Measurements from ENCODE around the gene PMAIP1.

PMAIP1 gene

DNA sequence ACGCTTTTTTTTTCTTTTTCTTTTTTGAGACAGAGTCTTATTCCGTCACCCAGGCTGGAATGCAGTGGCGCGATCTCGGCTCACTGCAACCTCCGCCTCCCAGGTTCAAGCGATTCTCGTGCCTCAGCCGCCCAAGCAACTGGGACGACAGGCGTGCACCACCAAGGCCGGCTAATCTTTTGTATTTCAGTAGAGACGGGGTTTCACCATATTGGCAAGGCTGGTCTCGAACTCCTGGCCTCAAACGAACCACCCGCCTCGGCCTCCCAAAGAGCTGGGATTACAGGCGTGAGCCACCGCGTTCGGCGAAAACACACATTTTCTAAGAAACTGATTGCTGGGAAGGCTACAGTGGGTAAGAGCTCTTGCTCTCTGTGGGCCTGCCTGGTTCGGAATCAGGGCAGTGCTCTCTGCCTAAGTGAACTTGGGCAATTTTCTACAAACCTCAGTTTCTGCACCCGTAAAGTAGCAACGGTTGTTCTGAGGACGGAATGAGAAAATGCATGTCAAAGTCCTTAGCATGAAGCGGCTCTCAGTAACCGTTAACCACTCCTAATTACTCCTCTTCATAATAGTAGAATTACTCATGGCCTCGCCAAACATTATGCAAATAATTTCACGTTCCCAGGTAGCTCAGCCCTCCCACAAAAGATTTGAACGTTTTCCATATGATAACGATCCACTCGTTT, 1.0 kb upstream of the PMAIP1 start:
- Histone ChIP-seq H3K27ac (ENCODE audit: insufficient read depth in 1 of 2, low read depth in 1 of 2, low read length in 2 of 2, poor library complexity in 1 of 2, severe bottlenecking in 2 of 2) (peak overlapping the region in 1 of 2 experiments; percentile 81), H3K4me3 (ENCODE audit: control insufficient read depth in 1 of 7, extremely low read depth in 1 of 7, insufficient read depth in 4 of 7, low read depth in 2 of 7, low read length in 6 of 7) (peak overlapping the region in 6 of 7 experiments; percentile 64 to 96 (median 90)), H3K9me3 (ENCODE audit: control extremely low read depth in 1 of 5, control insufficient read depth in 4 of 5, insufficient read depth in 2 of 5, low read depth in 1 of 5, low read length in 4 of 5) (no peaks in the 10 kb centered on the region), H3K4me1 (ENCODE audit: control extremely low read depth in 1 of 4, control insufficient read depth in 4 of 4, insufficient read depth in 4 of 4, low read length in 3 of 4) (peaks cover 8 to 28% (median 17%) of the 10 kb centered on the region in 4 experiments), H3K27me3 (replicated peaks in 2 of 5; ENCODE audit: control insufficient read depth in 4 of 5, insufficient read depth in 5 of 5, low read length in 4 of 5) (no peaks in the 10 kb centered on the region), H3K36me3 (ENCODE audit: control insufficient read depth in 4 of 4, insufficient read depth in 4 of 4, low read length in 3 of 4) (peaks cover 0 to 12% (median 6%) of the 10 kb centered on the region in 4 experiments)
- DNase-seq: no peak
- ChIA-PET POLR2A (interaction anchor here (1.4 to 2.6 kb wide), 3 partner anchors 17 to 21 kb away, joined by 4 to 12 read pairs (median 5); no protein-coding TSS in a partner anchor), CTCF (interaction anchor here (0.6 to 1.6 kb wide), 8 partner anchors 11 to 67 kb away, joined by 3 to 5 read pairs (median 3); no protein-coding TSS in a partner anchor)
- WGBS (ENCODE audit: insufficient coverage): 62% methylated on average over 29 of the region's 33 CpGs

DNA sequence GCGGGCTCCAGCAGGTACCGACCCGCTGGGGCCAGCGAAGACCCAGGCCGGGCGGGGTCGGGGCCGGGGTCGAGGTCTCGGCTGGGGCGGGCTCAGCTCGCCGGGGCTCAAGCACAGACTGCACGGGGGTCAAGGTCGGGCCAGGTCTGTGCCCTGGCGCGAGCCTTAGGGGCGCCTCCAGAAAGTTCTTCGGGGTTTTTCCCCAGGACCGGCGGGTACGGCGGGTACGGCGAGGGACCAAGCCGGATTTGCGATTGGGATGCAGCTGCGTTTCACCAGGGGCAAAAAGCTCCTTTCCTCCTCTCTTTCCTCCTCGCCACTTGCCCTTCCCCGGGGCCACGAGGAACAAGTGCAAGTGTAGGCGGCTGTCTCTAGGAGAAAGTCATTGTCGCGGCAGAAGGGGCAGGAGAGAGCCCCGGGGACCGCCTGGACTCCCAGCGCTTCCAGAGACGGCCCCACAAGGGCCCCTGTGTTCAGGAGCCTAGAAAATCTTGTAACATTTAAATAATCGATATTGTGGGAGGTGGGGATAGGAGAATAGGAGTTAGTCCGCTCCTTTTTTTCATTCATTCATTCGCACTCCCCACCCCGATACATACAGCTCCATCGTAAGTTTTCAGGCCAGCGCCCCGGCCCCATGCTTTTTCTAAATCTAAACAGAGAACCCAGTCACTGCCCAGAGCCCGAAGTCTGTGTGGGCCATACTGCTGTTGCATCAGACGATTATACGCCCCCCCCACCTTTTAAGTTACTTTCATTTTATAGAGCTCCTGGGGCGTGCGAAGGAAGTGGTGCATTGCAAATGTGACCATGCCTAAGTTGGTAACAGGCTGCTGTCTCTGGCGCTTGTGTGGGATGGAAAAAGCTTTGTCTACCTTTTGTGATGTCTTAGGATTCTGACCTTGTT, 679 bp downstream of the PMAIP1 start:
- DNase-seq: peak; percentile 85 to 95 (median 94)
- Histone ChIP-seq H3K4me3 (ENCODE audit: control insufficient read depth in 1 of 7, extremely low read depth in 1 of 7, insufficient read depth in 4 of 7, low read depth in 2 of 7, low read length in 6 of 7) (peak overlapping the region; percentile 59 to 96 (median 89)), H3K4me1 (ENCODE audit: control extremely low read depth in 1 of 4, control insufficient read depth in 4 of 4, insufficient read depth in 4 of 4, low read length in 3 of 4) (peaks cover 17 to 45% (median 29%) of the 10 kb centered on the region in 4 experiments), H3K36me3 (ENCODE audit: control insufficient read depth in 4 of 4, insufficient read depth in 4 of 4, low read length in 3 of 4) (peaks cover 0 to 12% (median 6%) of the 10 kb centered on the region in 4 experiments), H3K27me3 (replicated peaks in 2 of 5; ENCODE audit: control insufficient read depth in 4 of 5, insufficient read depth in 5 of 5, low read length in 4 of 5) (no peaks in the 10 kb centered on the region), H3K9me3 (ENCODE audit: control extremely low read depth in 1 of 5, control insufficient read depth in 4 of 5, insufficient read depth in 2 of 5, low read depth in 1 of 5, low read length in 4 of 5) (no peaks in the 10 kb centered on the region), H3K27ac (ENCODE audit: insufficient read depth in 1 of 2, low read depth in 1 of 2, low read length in 2 of 2, poor library complexity in 1 of 2, severe bottlenecking in 2 of 2) (peak overlapping the region; percentile 83 to 96)
- ChIA-PET POLR2A (interaction anchor here (0.6 to 2.6 kb wide), 14 partner anchors 9 to 96 kb away, joined by 3 to 12 read pairs (median 4); no protein-coding TSS in a partner anchor), CTCF (interaction anchor here (0.7 to 1.7 kb wide), 12 partner anchors 10 to 94 kb away, joined by 3 to 11 read pairs (median 3); no protein-coding TSS in a partner anchor)
- 0% methylated on average over 37 of the region's 51 CpGs for WGBS (ENCODE audit: insufficient coverage)

DNA sequence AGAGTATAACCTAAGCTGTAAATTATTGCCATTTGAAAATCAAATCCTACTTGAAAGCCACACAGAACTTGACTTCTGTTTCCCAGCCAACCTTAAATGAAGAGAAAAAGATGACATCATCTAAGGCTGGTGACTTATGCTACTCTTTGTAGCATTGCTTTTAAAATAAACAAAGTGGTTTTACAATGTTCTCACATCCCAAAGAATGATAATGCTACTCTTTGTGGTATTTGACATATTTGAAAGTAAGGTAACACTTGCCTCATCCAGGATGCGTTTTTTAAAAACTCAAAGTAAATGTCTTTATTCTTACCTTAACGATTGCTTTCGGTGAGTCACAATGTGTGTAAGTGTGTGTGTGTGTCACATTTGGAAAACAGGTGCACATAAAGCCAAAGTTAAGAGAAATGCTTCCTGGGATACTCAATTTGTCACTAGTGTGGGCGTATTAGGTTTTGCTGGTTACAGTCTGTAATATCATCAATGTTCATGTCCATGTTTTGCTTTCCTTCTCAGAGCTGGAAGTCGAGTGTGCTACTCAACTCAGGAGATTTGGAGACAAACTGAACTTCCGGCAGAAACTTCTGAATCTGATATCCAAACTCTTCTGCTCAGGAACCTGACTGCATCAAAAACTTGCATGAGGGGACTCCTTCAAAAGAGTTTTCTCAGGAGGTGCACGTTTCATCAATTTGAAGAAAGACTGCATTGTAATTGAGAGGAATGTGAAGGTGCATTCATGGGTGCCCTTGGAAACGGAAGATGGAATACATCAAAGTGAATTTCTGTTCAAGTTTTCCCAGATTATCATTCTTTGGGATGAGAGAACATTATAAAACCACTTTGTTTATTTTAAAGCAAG, 2.6 kb downstream of the PMAIP1 start:
- ChIA-PET CTCF (no interaction called here), POLR2A (no interaction called here)
- Histone ChIP-seq H3K27ac (ENCODE audit: insufficient read depth in 1 of 2, low read depth in 1 of 2, low read length in 2 of 2, poor library complexity in 1 of 2, severe bottlenecking in 2 of 2) (no peak overlapping the region), H3K4me3 (ENCODE audit: control insufficient read depth in 1 of 7, extremely low read depth in 1 of 7, insufficient read depth in 4 of 7, low read depth in 2 of 7, low read length in 6 of 7) (peak overlapping the region in 2 of 7 experiments; percentile 31 to 86), H3K4me1 (ENCODE audit: control extremely low read depth in 1 of 4, control insufficient read depth in 4 of 4, insufficient read depth in 4 of 4, low read length in 3 of 4) (peaks cover 24 to 64% (median 41%) of the 10 kb centered on the region in 4 experiments), H3K27me3 (replicated peaks in 2 of 5; ENCODE audit: control insufficient read depth in 4 of 5, insufficient read depth in 5 of 5, low read length in 4 of 5) (no peaks in the 10 kb centered on the region), H3K9me3 (ENCODE audit: control extremely low read depth in 1 of 5, control insufficient read depth in 4 of 5, insufficient read depth in 2 of 5, low read depth in 1 of 5, low read length in 4 of 5) (no peaks in the 10 kb centered on the region), H3K36me3 (ENCODE audit: control insufficient read depth in 4 of 4, insufficient read depth in 4 of 4, low read length in 3 of 4) (peaks cover 0 to 12% (median 6%) of the 10 kb centered on the region in 4 experiments)
- 96% methylated on average over 8 of the region's 8 CpGs for WGBS (ENCODE audit: insufficient coverage)
- DNase-seq: no peak

DNA sequence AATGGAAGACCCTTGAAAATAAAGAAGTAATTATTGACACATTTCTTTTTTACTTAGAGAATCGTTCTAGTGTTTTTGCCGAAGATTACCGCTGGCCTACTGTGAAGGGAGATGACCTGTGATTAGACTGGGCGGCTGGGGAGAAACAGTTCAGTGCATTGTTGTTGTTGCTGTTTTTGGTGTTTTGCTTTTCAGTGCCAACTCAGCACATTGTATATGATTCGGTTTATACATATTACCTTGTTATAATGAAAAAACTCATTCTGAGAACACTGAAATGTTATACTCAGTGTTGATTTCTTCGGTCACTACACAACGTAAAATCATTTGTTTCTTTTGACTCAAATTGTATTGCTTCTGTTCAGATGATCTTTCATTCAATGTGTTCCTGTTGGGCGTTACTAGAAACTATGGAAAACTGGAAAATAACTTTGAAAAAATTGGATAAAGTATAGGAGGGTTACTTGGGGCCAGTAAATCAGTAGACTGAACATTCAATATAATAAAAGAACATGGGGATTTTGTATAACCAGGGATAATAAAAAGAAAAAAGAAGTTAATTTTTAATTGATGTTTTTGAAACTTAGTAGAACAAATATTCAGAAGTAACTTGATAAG, 3.3 kb downstream of the PMAIP1 start:
- Histone ChIP-seq H3K9me3 (ENCODE audit: control extremely low read depth in 1 of 5, control insufficient read depth in 4 of 5, insufficient read depth in 2 of 5, low read depth in 1 of 5, low read length in 4 of 5) (no peaks in the 10 kb centered on the region), H3K4me1 (ENCODE audit: control extremely low read depth in 1 of 4, control insufficient read depth in 4 of 4, insufficient read depth in 4 of 4, low read length in 3 of 4) (peaks cover 24 to 67% (median 47%) of the 10 kb centered on the region in 4 experiments), H3K27me3 (replicated peaks in 2 of 5; ENCODE audit: control insufficient read depth in 4 of 5, insufficient read depth in 5 of 5, low read length in 4 of 5) (no peaks in the 10 kb centered on the region), H3K4me3 (ENCODE audit: control insufficient read depth in 1 of 7, extremely low read depth in 1 of 7, insufficient read depth in 4 of 7, low read depth in 2 of 7, low read length in 6 of 7) (peak overlapping the region in 1 of 7 experiments; percentile 86), H3K36me3 (ENCODE audit: control insufficient read depth in 4 of 4, insufficient read depth in 4 of 4, low read length in 3 of 4) (peaks cover 0 to 12% (median 6%) of the 10 kb centered on the region in 4 experiments), H3K27ac (ENCODE audit: insufficient read depth in 1 of 2, low read depth in 1 of 2, low read length in 2 of 2, poor library complexity in 1 of 2, severe bottlenecking in 2 of 2) (no peak overlapping the region)
- ChIA-PET CTCF (no interaction called here), POLR2A (no interaction called here)
- no peak for DNase-seq
- WGBS (ENCODE audit: insufficient coverage): 100% methylated on average over 2 of the region's 8 CpGs

DNA sequence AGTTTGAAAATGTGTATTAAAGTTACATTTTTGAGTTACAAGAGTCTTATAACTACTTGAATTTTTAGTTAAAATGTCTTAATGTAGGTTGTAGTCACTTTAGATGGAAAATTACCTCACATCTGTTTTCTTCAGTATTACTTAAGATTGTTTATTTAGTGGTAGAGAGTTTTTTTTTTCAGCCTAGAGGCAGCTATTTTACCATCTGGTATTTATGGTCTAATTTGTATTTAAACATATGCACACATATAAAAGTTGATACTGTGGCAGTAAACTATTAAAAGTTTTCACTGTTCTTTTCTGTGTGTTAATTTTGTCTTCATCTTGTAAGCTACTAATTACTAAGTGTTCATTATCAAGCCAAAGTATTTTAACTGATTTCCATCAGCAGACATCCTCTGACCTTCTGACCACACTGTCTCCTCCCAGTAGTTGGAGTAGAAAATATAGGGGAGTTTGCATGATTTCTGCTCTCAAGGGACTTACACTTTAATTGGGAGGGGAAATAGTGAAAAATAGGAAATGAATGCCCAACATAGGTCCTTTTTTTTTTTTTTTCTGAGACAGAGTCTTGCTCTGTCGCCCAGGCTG, 4.3 kb downstream of the PMAIP1 start:
- no peaks in the 10 kb centered on the region for H3K27me3 ChIP-seq (replicated peaks in 2 of 5; ENCODE audit: control insufficient read depth in 4 of 5, insufficient read depth in 5 of 5, low read length in 4 of 5)
- H3K4me1 ChIP-seq (ENCODE audit: control extremely low read depth in 1 of 4, control insufficient read depth in 4 of 4, insufficient read depth in 4 of 4, low read length in 3 of 4): peaks cover 18 to 71% (median 48%) of the 10 kb centered on the region in 4 experiments
- peak overlapping the region in 1 of 2 experiments; percentile 35 for H3K27ac ChIP-seq (ENCODE audit: insufficient read depth in 1 of 2, low read depth in 1 of 2, low read length in 2 of 2, poor library complexity in 1 of 2, severe bottlenecking in 2 of 2)
- CTCF ChIA-PET: interaction anchor here (0.8 to 1.7 kb wide), 4 partner anchors 12 to 83 kb away, joined by 3 to 7 read pairs (median 5); no protein-coding TSS in a partner anchor
- POLR2A ChIA-PET: interaction anchor here (1.2 to 1.6 kb wide), 2 partner anchors 14 to 21 kb away, joined by 3 to 7 read pairs; no protein-coding TSS in a partner anchor
- peaks cover 0 to 12% (median 6%) of the 10 kb centered on the region in 4 experiments for H3K36me3 ChIP-seq (ENCODE audit: control insufficient read depth in 4 of 4, insufficient read depth in 4 of 4, low read length in 3 of 4)
- DNase-seq: no peak
- no CpG with 5 or more reads among the region's 1 CpG for WGBS (ENCODE audit: insufficient coverage)
- H3K4me3 ChIP-seq (ENCODE audit: control insufficient read depth in 1 of 7, extremely low read depth in 1 of 7, insufficient read depth in 4 of 7, low read depth in 2 of 7, low read length in 6 of 7): no peak overlapping the region
- no peaks in the 10 kb centered on the region for H3K9me3 ChIP-seq (ENCODE audit: control extremely low read depth in 1 of 5, control insufficient read depth in 4 of 5, insufficient read depth in 2 of 5, low read depth in 1 of 5, low read length in 4 of 5)
